ENCODE results near the gene MACROD2. TPM values are rescaled to one million over a fixed set of nuclear protein-coding genes. Genes with fewer than 3 reads are reported as not detected.
"Not testable (repeated sequence)": the region's sequence is repeated elsewhere in the genome, so short reads cannot be mapped to it uniquely, and the experiment has no call there.

MACROD2 gene
- total RNA-seq, 4 donors from 2014 or later: 4.6 to 33.0 (median 8.3) TPM

GRCh38 chr20:14925300-14925699, 930.0 kb downstream of the MACROD2 start:
- no peaks in the 10 kb centered on the region for H3K4me1 ChIP-seq
- no peaks in the 10 kb centered on the region for H3K27me3 ChIP-seq
- no peaks in the 10 kb centered on the region for H3K36me3 ChIP-seq
- TF ChIP-seq POLR2AphosphoS5 (IDR thresholded peaks at IDR 0.05) (no peak), POLR2A (IDR thresholded peaks at IDR 0.05) (no peak), EP300 (IDR thresholded peaks at IDR 0.05; ENCODE audit: low read depth) (no peak), CTCF (IDR thresholded peaks at IDR 0.05) (no peak)
- H3K9me3 ChIP-seq: no peaks in the 10 kb centered on the region
- in situ Hi-C loops (cut with MboI; ENCODE audit: low pct_ligation_motif_present in 1 of 4, low pct_unique_long_range_greater_than_20kb in 1 of 4, low sequenced_read_pairs in 3 of 4): no loop called here
- WGBS, 2 donors (ENCODE audit: low coverage in 1 of 2): 83 to 91% methylated on average over 1 of the region's 1 CpG
- H3K27ac ChIP-seq: no peak overlapping the region
- intact Hi-C loops (cut with DNase I; ENCODE audit: low total_unique reads): no loop called here
- DNase-seq: no peak
- H3K4me3 ChIP-seq: no peak overlapping the region

DNA sequence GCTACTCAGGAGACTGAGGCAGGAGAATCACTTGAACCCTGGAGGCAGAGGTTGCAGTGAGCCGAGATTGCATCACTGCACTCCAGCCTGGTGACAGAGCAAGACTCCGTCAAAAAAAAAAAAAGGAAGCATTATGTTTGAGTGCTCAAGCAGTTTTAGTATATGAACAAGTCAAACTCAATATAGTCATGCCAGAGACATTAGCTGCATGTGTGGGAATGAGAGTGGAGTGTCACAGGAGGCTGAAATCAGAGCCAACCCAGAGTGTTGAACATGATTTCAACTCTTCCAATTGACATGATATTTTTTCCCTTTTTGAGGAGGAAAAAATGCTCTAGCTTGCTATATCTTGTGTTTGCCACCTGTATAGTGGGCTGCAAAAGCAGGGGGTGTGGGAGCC, 931.1 kb downstream of the MACROD2 start:
- in situ Hi-C loops (cut with MboI; ENCODE audit: low pct_ligation_motif_present in 1 of 4, low pct_unique_long_range_greater_than_20kb in 1 of 4, low sequenced_read_pairs in 3 of 4); H3K9me3 ChIP-seq; H3K27me3 ChIP-seq; H3K36me3 ChIP-seq; H3K27ac ChIP-seq; H3K4me1 ChIP-seq; H3K4me3 ChIP-seq; DNase-seq; intact Hi-C loops (cut with DNase I; ENCODE audit: low total_unique reads): not testable (repeated sequence)
- 79 to 85% methylated on average over 2 of the region's 2 CpGs for WGBS, 2 donors (ENCODE audit: low coverage in 1 of 2)

- in situ Hi-C loops (cut with MboI; ENCODE audit: low pct_ligation_motif_present in 1 of 4, low pct_unique_long_range_greater_than_20kb in 1 of 4, low sequenced_read_pairs in 3 of 4): no loop called here
- H3K36me3 ChIP-seq: no peaks in the 10 kb centered on the region
- no peak overlapping the region for H3K4me3 ChIP-seq
- DNase-seq: no peak
- no peaks in the 10 kb centered on the region for H3K27me3 ChIP-seq
- intact Hi-C loops (cut with DNase I; ENCODE audit: low total_unique reads): no loop called here
- no peaks in the 10 kb centered on the region for H3K4me1 ChIP-seq
- H3K9me3 ChIP-seq: no peaks in the 10 kb centered on the region
- 30 to 42% methylated on average over 2 to 3 of the region's 3 CpGs for WGBS, 2 donors (ENCODE audit: low coverage in 1 of 2)
- no peak overlapping the region for H3K27ac ChIP-seq
- TF ChIP-seq CTCF (IDR thresholded peaks at IDR 0.05): no peak
- TF ChIP-seq POLR2A (IDR thresholded peaks at IDR 0.05): no peak
Observed at GRCh38 chr20:14928083-14928482, 932.8 kb downstream of the MACROD2 start.

DNA sequence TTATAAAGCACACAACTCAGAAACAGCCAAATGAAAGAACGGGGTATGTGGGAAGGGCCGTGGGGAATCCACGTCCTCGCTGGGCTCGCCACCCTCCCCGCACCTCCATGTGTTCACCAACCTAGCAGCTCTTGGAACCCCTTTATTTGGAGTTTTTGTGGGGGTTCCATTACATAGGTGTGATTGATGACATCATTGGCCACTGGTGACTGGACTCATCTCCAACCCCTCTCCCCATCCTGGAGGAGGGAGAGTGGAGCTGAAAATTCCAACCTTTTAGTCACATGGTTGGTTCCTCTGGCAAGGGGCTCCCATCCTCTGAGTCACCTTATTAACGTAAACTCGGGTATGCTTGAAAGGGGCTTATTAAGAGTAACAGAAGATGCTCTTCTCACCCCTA, 934.1 kb downstream of the MACROD2 start:
- Histone ChIP-seq H3K4me3 (no peak overlapping the region), H3K9me3 (no peaks in the 10 kb centered on the region), H3K36me3 (no peaks in the 10 kb centered on the region), H3K27ac (no peak overlapping the region), H3K27me3 (no peaks in the 10 kb centered on the region), H3K4me1 (no peaks in the 10 kb centered on the region)
- intact Hi-C loops (cut with DNase I; ENCODE audit: low total_unique reads) (no loop called here), in situ Hi-C loops (cut with MboI; ENCODE audit: low pct_ligation_motif_present in 1 of 4, low pct_unique_long_range_greater_than_20kb in 1 of 4, low sequenced_read_pairs in 3 of 4) (no loop called here)
- no peak for TF ChIP-seq POLR2A (IDR thresholded peaks at IDR 0.05)
- TF ChIP-seq EP300 (IDR thresholded peaks at IDR 0.05; ENCODE audit: low read depth): no peak
- TF ChIP-seq CTCF (IDR thresholded peaks at IDR 0.05): no peak
- no peak for TF ChIP-seq POLR2AphosphoS5 (IDR thresholded peaks at IDR 0.05)
- DNase-seq: no peak
- 86 to 98% methylated on average over 8 of the region's 8 CpGs for WGBS, 2 donors (ENCODE audit: low coverage in 1 of 2)

GRCh38 chr20:14932040-14932439, 936.7 kb downstream of the MACROD2 start:
- DNase-seq: no peak
- no peaks in the 10 kb centered on the region for H3K27me3 ChIP-seq
- H3K4me3 ChIP-seq: no peak overlapping the region
- in situ Hi-C loops (cut with MboI; ENCODE audit: low pct_ligation_motif_present in 1 of 4, low pct_unique_long_range_greater_than_20kb in 1 of 4, low sequenced_read_pairs in 3 of 4) (no loop called here), intact Hi-C loops (cut with DNase I; ENCODE audit: low total_unique reads) (no loop called here)
- no peaks in the 10 kb centered on the region for H3K36me3 ChIP-seq
- no peaks in the 10 kb centered on the region for H3K4me1 ChIP-seq
- TF ChIP-seq EP300 (IDR thresholded peaks at IDR 0.05; ENCODE audit: low read depth): no peak
- TF ChIP-seq CTCF (IDR thresholded peaks at IDR 0.05): no peak
- TF ChIP-seq POLR2A (IDR thresholded peaks at IDR 0.05): no peak
- no peak for TF ChIP-seq POLR2AphosphoS5 (IDR thresholded peaks at IDR 0.05)
- no peaks in the 10 kb centered on the region for H3K9me3 ChIP-seq
- H3K27ac ChIP-seq: no peak overlapping the region
- WGBS, 2 donors (ENCODE audit: low coverage in 1 of 2): 90 to 100% methylated on average over 2 to 4 of the region's 4 CpGs
